Right ventricle myocardium inferior (tissue), 1 donor: ENCODE results near the gene SIN3A. TPM values are rescaled to one million over a fixed set of nuclear protein-coding genes. Genes with fewer than 3 reads are reported as not detected.
"Not testable (repeated sequence)": the region's sequence is repeated elsewhere in the genome, so short reads cannot be mapped to it uniquely, and the experiment has no call there.

Experiments used
- ATAC-seq: fragments of 200-7000 bp; cut with Tn5 transposase; one replicate; pipeline ENCODE4 v1.9.1; 2020; ENCODE audit warnings: mild to moderate bottlenecking, moderate library complexity
- DNase-seq: peaks from one replicate; pipeline ENCODE4 v3.0.0; 2021; ENCODE audit errors: missing footprints
- intact Hi-C: fragments of 100-400 bp; cut with DNase I; formaldehyde crosslinking; loops from one replicate; pipeline ENCODE4 v1.11.0; 2022
- total RNA-seq: library from RNA; stranded (reverse); fragmentation: NEBNext Ultra II Directional; extraction: Animal tissue kit (Norgen Biotek cat#: 25700); gene quantifications from one replicate; pipeline ENCODE4 v1.2.1, GENCODE V29; 2021
- donor health status: DM: no; HTN: yes; CAD: no; lungs with severe emphysema.

The SIN3A gene
- total RNA-seq, 1 donor from 2014 or later, result 24.5 TPM

DNA sequence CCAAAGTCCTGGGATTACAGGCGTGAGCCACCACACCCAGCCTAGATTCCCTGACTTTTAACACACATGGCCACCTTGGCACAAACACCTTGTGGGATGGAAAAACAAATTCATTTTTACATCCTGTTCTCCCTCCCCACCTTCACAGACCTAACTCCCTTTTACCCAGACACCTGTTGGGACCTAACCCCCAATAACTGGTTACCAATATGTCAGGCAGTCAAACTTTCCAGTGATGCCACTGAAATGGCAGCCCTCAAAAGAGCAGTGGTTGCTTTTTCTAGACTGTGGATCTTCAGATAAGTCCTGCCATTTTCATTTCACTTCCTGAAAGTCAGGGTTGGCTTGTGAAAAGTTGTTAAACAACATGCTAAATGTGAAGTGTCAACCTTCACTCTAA is 34.9 kb downstream of the SIN3A start:
- ATAC-seq (no peak), DNase-seq (no peak)
- intact Hi-C loops, result no loop called here

DNA sequence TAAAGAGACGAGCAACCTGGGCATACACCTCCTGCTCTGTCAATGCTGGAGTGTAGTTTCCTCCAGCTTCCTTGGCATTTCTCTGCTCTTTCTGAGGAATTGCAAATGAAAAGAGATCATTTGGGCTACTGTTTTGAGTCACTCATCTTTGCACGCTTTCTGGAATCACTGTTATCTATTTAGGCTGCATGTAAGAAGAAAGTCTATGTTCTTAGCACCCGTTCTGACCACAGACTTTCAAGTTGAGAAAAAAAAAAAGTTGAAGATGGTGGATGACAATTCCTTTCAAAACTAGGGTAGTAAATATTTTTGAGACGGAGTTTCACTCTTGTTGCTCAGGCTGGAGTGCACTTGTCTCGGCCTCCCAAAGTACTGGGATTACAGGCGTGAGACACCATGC is 41.3 kb downstream of the SIN3A start:
- ATAC-seq (no peak), DNase-seq (no peak)
- intact Hi-C loops, result no loop called here

DNA sequence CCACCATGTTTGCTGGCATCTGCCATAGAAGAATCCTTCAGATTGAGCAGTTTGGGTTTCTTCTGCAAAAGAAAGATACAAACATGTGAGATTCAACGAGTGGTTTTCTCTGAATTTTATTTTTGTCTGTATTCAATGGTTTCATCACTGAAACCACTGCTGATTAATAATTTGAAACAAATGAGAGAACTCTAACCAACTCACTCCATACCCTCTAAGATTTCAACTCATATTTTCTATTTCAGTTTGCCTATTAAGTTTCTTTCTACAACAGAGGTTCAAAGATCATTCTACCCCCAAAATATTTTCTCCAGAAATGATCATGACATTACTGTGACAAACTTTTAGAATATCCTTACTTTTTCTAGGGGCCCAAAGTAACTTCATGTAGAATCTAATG is 44.4 kb downstream of the SIN3A start:
- ATAC-seq (no peak), DNase-seq (no peak)
- intact Hi-C loops, result no loop called here

DNA sequence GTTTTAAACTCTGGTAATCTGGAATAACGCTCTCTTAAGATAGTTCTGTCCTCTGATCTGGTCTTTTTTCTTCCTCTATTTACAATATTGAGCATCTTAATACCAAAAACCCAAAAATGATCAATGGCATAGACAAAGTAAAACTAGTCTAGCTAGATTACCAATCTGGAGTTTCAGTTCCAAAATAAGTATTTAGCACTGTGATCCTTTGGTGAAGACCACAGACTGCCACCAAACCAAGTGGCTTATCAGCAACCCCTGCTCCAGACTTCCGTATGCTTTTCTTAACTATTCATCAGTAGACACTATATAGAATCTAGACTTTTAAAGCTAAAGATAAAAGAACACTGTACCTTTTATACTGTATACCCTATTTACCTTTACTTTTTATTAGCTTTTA is 47.6 kb downstream of the SIN3A start:
- intact Hi-C loops, result no loop called here
- ATAC-seq (no peak), DNase-seq (no peak)

DNA sequence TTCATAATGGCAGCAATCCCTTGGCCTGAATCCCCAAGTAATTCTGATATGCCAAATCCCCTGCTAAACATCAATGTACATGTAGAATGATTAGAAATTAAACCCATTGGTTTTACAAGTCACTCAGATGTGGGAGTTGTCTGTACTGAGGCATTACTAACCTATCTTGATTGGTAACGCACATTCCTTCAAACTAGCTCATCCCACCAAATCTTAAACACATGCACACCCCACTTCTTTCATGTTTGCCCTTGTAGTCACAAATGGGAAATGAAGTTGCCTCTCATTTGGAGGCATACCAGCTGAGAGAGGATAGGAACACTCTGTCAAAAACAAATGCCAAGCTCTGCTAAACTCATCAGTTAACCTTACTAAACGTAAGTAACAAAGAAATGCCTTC is 54.0 kb downstream of the SIN3A start:
- DNase-seq (no peak), ATAC-seq (no peak)
- intact Hi-C loops, result no loop called here

DNA sequence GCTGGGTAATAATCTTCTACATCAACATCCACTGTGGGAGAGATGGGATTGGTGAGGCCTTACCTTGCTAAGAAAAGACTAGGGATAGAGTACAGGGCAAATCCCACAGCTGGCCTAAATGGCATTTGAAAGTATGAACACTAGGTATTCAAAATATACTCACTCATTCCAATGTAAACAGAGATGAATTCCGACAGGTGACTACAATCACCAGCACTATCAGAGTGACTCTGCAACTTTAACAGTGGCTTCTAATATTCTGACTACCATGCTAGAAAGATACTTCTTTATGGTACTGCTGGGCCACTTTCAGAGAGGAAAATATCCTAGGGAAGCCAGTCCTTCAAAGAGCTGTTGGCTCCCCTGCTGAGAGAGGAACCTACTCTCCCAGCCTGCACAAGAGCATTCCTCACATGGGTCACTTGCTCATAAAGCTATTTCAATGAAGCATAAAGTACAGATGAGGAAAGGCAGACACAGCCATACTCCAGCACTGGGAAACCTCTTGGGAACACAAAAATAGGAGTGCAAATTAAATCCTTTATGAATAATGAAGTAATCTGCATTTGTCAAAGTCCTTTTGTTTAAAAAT is 61.6 kb downstream of the SIN3A start:
- intact Hi-C loops, result no loop called here
- DNase-seq (no peak), ATAC-seq (no peak)

DNA sequence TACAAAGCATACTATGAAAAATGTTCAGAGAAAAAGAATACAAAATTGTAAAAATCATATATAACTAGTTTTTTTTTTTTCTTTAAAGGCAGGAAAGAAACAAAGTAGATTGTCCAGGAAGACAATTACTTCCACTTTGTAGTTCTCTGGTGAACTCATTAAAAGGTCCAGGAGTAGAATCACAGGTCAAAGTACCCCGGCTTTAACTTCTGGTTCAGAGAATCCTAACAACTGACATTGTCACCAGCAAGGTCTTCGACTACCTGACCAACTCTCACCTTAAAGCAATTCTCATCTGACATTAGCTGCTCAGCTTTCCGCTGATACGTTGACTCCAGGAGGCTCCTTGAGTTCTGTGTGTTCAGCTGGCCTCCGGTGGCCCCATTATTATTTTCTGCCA is 67.5 kb downstream of the SIN3A start:
- intact Hi-C loops, DNase-seq, ATAC-seq: not testable (repeated sequence)

DNA sequence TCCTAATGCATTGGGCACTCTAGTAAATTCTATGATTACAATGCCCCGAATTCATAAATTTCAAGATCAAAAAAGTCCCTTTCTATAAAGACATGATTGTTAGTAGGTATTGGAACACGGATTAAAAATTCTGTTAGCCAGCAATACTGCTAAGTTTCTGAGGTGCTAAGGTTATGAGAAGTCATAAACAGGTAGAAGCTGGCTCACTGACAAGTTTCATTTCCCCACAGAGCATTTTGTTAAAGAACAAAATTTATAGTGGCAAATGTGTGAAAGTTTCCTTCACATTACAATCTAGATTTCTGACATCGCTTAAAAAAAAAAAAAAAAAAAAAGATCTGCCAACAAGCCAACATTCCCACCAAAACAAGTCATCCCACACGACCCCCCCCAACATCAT is 70.7 kb downstream of the SIN3A start:
- ATAC-seq, result no peak
- intact Hi-C loops, result no loop called here
- no peak for DNase-seq

DNA sequence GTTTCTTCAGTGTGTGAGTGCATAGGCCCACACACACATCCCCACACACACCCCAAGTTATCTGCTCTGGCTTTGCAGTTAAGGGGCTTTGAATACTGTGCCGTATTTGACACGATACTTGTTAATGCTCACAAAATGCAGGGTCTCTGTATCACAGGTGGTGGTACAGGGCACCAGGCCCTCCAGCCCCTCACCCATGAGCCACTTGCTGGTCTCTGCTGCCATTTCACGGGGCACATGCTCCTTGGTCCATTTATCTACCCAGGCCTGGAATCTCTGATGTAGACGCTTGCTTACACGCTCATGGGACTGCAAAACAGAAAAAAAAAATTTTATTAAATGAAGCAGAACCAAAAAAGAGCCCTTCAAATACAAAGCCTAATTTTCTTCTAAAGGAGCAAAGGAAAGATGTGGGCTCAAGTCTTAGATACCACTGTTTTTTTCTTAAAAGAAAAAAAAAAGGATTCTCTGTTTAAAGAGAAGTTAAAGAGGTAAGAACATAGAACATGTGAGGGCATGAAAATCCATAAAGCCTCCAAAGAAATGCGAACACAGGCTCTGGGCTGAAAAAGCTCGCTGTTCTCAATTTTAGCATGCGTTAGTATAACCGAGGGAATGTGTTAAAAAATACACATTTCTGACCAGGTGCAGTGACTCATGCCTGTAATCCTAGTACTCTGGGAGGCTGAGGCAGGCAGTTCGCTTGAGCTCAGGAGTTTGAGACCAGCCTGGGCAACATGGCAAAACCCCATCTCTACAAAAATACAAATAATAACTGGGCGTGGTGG is 79.4 kb downstream of the SIN3A start:
- no peak for ATAC-seq
- no peak for DNase-seq
- intact Hi-C loops, result no loop called here

DNA sequence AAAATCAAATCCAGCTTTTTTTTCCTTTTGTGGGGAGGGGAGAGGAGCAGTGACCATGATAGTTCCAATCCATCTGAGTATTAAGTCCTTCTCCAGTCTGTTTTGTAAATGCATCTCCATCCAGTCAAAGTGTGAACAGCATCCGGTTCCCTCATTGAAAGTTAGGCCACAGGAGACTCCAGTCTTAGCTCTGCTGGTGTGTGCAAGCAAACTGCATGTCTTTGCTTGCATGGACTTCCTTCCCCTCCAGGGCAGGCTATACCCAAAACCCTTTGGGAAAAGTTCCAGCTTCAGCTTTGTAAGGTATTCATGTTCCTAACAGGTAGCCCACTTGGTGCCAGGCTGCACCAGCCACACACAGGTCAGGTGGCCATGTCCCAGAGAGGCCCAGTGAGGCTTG is 80.0 kb downstream of the SIN3A start:
- DNase-seq (no peak), ATAC-seq (no peak)
- intact Hi-C loops, result no loop called here

DNA sequence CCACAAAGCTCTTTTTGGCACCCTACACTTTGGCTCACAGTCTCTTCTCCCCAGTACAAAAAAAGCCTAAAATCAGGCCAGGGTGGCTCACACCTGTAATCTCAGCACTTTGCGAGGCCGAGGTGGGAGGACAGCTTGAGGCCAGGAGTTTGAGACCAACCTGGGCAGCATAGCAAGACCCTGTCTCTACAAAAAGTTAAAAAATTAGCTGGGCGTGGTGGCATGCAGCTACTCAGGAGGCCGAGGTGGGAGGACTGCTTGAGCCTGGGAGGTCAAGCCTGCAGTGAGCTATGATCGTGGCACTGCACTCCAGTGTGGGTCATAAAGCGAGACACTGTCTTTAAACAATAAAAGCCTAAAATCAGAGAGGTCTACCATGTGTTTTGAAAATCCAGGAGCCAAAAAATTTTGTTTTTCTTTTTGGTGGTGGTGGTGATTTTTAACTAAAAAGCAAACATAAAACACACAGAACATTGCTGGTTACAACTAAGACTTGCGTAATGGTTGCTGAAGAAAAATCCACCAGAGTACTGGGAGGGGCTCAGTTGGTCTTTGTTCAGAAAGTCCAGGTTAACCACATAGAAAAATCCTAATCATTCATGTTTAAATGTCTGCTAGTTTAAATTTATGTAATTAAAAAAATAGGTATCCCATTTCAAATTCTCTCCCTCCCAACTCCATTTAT is 81.5 kb downstream of the SIN3A start:
- intact Hi-C loops, result loop anchor here (2.0 to 5.0 kb wide), 3 partner anchors 81 to 313 kb away; partner anchors contain the start of genes SIN3A and SNUPN
- DNase-seq (no peak), ATAC-seq (no peak)

DNA sequence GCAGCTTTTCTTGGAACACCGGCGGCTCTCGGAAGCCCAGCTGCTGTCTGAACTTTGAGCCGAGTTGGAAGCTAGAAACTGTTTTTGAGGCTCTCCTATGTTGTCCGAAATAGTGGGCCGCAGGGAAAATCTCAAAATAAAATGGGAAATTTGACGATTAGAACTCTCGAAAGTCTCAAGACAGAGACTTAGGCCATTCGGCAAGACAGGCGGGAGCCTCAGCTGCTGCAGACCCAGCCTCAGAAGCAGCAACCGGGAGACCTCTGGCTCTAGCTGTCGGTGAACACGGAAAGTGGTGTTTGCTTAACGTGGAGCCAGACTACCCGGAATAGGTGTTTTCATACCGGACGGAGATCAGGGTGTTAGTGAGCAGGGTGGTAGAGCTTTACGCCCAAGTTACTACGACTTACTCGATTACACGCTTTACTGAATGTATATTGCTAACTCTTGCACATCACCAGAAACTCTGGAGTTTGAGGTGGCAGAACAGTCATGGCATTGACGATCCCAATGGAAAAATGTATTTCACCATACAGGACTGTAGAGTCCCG is 82.7 kb downstream of the SIN3A start:
- intact Hi-C loops, result loop anchor here (2.0 to 5.0 kb wide), 3 partner anchors 82 to 314 kb away; partner anchors contain the start of genes SIN3A and SNUPN
- peak; percentile 1 for ATAC-seq

DNA sequence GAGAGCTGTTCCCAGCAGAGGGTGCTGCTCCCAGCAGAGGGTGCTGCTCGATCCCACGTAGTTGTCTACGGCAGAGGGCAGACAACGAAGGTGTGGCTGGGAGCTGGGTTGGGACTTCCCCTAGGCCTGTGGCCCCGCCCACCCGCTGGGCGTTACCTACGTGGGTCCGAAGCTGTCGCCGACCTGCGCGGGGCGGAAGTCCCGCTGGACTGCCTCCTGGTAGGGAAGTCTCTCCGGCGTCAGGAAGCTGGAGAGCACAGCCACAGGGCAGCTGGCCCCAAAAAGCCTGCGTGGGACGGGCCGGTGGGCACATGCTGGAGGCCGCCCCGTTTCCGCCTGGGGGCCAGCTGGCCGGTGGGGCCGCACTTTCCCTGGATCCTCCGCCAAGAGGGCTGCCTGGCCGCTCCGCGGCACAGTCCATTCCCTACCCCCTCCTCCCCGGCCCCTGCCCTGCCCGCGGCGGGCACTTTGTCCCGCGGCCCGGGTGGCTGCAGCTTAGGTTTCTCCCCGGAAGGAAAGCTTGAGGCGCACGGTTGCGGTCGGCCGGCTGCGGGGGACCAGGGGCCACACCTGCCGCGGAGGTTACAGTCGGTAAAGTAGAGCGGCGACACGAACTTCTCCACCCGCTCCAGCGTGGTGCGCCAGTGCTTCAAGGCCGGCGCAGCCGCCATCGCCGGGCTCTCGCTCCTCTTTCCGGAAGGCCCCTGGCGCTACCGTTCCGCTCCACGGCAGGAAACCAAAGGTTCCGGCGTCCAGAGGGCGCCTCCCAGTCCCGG is 83.4 kb downstream of the SIN3A start, which contains the start of gene MAN2C1:
MAN2C1 (minus strand) TSS at position 695 of the 776 bp plus-strand sequence; CDS start at position 671, 24 bp downstream.
- ATAC-seq (peak; percentile 97), DNase-seq (peak; percentile 98)
- intact Hi-C loops, result loop anchor here (1.0 to 5.0 kb wide), 4 partner anchors 83 to 434 kb away; partner anchors contain the start of genes SIN3A and SNUPN

More for the DNA sequence above, 82.7 kb downstream of the SIN3A start:
- DNase-seq, result no peak

DNA sequence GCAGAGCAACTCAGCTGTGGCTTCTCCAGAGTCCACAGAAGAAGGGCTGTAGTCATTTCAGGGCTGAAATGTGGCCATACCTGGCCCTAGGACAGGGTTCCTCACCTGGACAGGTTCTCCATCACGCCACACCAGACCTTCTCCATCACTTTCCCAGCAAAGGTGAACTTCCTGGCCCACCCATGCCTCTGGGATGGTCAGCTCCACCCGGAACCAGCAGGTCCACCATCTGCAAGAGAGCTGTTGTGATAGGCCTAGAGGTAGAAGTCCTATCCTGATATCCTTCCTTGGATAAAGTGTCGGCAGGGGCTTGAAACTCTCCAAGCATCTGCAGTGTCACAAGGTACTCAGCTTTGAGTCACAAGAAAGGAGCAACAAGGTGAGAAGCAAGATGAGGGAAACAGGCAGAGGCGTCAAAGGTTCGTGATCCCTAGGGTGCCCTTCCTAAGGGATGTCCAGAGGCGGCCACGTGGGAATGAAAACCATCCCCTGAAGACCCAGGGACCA is 84.0 kb downstream of the SIN3A start:
- ATAC-seq, result peak; percentile 0
- DNase-seq, result no peak
- intact Hi-C loops, result loop anchor here (1.0 to 5.0 kb wide), 2 partner anchors 260 to 435 kb away; partner anchors contain the start of gene SNUPN

DNA sequence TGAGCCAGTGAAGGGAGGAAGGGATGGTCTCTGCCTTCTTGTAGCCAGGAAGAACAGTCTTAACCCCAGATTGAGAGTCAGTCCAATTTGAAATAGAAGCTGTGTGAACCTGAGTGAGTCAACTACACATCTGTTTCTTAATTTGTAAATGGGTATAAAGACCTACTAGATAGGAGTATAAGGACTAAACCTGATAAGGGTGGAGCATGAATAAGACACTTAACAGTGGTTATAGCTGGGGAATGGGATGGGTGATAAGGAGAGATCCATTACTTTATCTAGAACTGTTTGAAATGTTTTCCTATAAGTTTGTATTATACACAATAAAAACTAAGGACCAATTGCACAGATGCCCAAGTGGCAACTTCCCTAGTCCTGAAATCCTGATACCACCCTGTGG is 84.5 kb downstream of the SIN3A start:
- DNase-seq (no peak), ATAC-seq (no peak)
- intact Hi-C loops, result loop anchor here (1.0 to 5.0 kb wide), 2 partner anchors 260 to 435 kb away; partner anchors contain the start of gene SNUPN

DNA sequence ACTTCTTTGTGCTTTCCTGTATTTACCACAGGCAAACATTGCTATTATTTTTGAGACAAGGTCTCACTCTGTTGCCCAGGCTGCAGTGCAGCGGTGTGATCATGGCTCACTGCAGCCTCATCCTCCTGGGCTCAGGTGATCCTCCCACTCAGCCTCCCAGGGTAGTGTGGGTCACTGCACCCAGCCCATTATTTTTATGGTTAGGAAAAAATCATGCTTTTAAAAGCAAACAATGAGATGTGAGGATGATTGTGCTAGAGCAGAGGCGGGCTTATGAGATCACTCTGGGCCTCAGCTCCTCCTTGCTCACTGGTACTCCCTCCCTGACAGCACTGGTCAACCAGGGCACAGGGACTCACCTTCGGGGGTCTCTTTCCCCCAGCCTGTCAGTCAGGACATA is 85.3 kb downstream of the SIN3A start:
- no peak for DNase-seq
- intact Hi-C loops, result loop anchor here (5.0 kb wide), 1 partner anchor 261 kb away; the partner anchor contains the start of gene SNUPN
- ATAC-seq, result no peak

DNA sequence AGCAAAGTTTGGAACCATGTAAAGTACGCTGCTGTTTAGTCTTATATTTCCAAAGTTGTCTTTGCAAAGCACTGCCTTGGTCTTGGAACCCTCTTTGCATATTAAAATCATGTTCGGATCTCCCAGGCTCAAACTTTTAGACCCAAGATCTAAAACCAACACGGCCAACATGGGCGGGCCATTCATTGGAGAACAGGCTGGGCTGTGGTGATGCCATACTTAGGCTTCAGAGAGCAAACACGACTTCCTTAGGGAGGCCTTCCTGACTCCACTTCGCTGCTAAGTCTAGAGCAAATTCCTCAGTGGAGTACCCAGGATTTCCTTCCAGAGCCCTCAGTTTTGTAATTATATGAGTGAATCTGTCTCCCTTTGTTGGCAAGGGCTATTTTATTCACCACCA is 86.6 kb downstream of the SIN3A start:
- intact Hi-C loops, result loop anchor here (5.0 kb wide), 1 partner anchor 262 kb away; the partner anchor contains the start of gene SNUPN
- DNase-seq, result no peak

DNA sequence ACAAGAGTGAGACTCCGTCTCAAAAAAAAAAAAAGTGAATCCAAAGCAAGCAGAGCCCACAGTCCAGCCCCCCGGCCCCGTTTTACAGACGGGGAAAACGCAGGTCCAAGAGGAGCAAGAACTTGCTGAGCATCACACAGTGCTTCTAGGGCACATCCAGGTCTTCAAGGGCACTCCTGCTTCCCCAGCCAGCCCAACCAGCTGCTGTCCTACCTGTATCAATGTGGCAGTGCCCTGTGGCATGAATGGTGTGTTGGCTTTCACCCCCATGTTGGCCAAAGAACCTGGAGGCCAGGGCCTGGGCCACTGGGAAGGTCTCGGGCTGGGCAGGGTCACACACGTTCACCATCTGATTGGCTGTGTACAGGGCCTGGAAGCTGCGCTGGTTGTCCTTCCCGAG is 87.7 kb downstream of the SIN3A start:
- no peak for ATAC-seq
- intact Hi-C loops, result no loop called here
- DNase-seq, result no peak

More for the DNA sequence above, 86.6 kb downstream of the SIN3A start:
- ATAC-seq, result no peak
